Activated B cell treated with CpG ODN at 0.5 μM for 24 hours (primary cell): ENCODE results near the gene SLC26A6. TPM values are rescaled to one million over a fixed set of nuclear protein-coding genes. Genes with fewer than 3 reads are reported as not detected.

Source experiments
- ATAC-seq: fragments of 200-7000 bp; cut with Tn5 transposase; one replicate; pipeline ENCODE4 v1.10.0; 2021; ENCODE audit warnings: low read depth, mild to moderate bottlenecking, moderate library complexity
- CTCF ChIA-PET: fragments of 350-600 bp; sonication (Branson Sonifier 250); formaldehyde crosslinking; loops from one replicate; lab custom pipeline; 2021; ENCODE audit warnings: antibody characterized with exemption; lab: Charles Lee
- POLR2A ChIA-PET: fragments of 350-600 bp; sonication (Branson Sonifier 250); formaldehyde crosslinking; loops from one replicate; lab custom pipeline; 2021; ENCODE audit warnings: antibody characterized with exemption; lab: Charles Lee
- DNase-seq: peaks from one replicate; pipeline ENCODE4 v3.0.0; 2022
- H3K27ac Mint-ChIP-seq: one replicate; pipeline ENCODE4 v1.8.0; 2020; ENCODE audit warnings: mixed read lengths
- H3K27me3 Mint-ChIP-seq: one replicate; pipeline ENCODE4 v1.8.0; 2021; ENCODE audit warnings: mixed read lengths
- H3K36me3 Mint-ChIP-seq: one replicate; pipeline ENCODE4 v1.8.0; 2021; ENCODE audit warnings: low read depth, mixed read lengths
- H3K4me1 Mint-ChIP-seq: one replicate; pipeline ENCODE4 v1.8.0; 2021; ENCODE audit warnings: mixed read lengths
- H3K4me3 Mint-ChIP-seq: one replicate; pipeline ENCODE4 v1.8.0; 2020; ENCODE audit warnings: mild to moderate bottlenecking, mixed read lengths
- H3K9me3 Mint-ChIP-seq: one replicate; pipeline ENCODE4 v1.8.0; 2020; ENCODE audit warnings: mixed read lengths
- CTCF ChIP-seq: fragments of 200-600 bp; IDR thresholded peaks from one replicate; pipeline ENCODE4 v1.8.0; 2022; ENCODE audit warnings: antibody characterized with exemption, mild to moderate bottlenecking
- intact Hi-C: fragments of 100-400 bp; cut with micrococcal nuclease; formaldehyde crosslinking; loops from one replicate; pipeline ENCODE4 v1.15.1; 2024
- total RNA-seq: library from RNA; stranded (reverse); gene quantifications from 2 replicates; pipeline ENCODE4 v1.2.3, GENCODE V29; 2022

SLC26A6 gene
- total RNA-seq, 1 donor from 2014 or later, result 21.5 TPM

DNA sequence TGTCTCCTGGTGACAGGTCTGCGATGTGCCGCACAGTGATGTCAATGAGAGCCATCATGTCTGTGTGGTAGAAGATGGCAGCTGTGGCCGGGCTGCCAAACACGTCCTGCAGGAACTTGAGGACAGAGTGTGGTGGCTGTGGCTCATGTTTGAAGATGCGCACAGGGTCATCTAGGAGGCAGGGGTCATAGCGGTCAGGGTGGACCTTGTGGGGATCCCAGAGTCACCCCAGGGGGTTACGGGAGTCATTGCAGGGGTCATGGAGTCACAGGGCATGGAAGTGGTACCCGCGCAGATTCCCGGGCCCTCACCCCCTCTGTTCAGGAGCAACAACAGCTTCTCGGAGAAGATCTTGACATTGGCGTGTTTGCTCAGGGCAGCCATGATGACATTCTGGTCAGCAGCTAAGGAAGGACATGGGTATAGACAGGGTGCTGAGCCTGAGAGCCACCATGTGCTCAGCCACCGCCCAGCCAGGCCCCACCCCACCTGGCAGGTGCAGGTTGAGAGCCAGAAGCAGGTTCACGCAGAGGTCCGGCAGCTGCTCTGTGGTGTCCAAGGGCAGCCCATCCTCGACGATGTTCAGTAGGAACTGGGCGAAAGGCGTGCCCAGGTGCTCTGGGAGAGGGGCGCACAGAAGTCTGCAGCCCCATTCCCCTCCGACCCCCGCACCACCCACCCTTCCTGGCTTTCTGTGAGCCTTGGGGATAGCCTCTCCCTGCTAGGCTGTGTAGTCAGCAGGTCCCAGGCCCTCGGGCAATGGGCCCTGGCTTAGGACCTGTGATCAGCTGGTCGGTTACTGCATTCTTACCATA lies 43.5 kb upstream of the SLC26A6 start:
- Mint-ChIP-seq H3K4me1 (peaks cover 31% of the 10 kb centered on the region), H3K27ac (no peak overlapping the region), H3K9me3 (no peaks in the 10 kb centered on the region), H3K27me3 (no peaks in the 10 kb centered on the region), H3K36me3 (peaks cover 34% of the 10 kb centered on the region), H3K4me3 (no peak overlapping the region)
- CTCF ChIA-PET, result no interaction called here
- DNase-seq (no peak), ATAC-seq (no peak)
- intact Hi-C loops, result no loop called here
- TF ChIP-seq CTCF, result no peak
- POLR2A ChIA-PET, result no interaction called here

DNA sequence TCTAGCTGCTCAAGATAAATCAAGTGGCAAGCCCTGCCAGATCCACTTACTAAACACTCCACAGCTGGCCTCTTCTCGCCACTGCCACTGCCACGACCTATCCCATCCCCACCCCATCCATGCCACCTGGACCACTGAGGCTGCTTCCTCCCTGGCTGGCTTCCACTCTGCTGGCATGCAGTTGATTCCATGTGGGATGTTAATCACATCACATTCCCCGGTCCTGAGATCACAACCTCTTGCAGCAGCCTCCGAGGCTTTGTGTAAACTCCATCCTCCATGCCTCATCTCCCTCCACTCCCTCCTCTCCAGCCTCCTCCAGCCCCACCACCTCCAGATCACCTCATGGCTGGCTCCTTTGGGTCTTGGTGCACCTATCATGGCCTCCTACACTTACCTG lies 42.8 kb upstream of the SLC26A6 start:
- CTCF ChIA-PET, result no interaction called here
- DNase-seq (no peak), ATAC-seq (no peak)
- intact Hi-C loops, result no loop called here
- POLR2A ChIA-PET, result no interaction called here
- peaks cover 30% of the 10 kb centered on the region for H3K4me1 Mint-ChIP-seq
- H3K9me3 Mint-ChIP-seq, result no peaks in the 10 kb centered on the region
- peaks cover 34% of the 10 kb centered on the region for H3K36me3 Mint-ChIP-seq
- no peak overlapping the region for H3K4me3 Mint-ChIP-seq
- H3K27me3 Mint-ChIP-seq, result no peaks in the 10 kb centered on the region
- TF ChIP-seq CTCF, result no peak
- H3K27ac Mint-ChIP-seq, result no peak overlapping the region

- TF ChIP-seq CTCF, result no peak
- no peaks in the 10 kb centered on the region for H3K27me3 Mint-ChIP-seq
- no peak overlapping the region for H3K27ac Mint-ChIP-seq
- no peaks in the 10 kb centered on the region for H3K9me3 Mint-ChIP-seq
- POLR2A ChIA-PET, result no interaction called here
- peaks cover 23% of the 10 kb centered on the region for H3K4me1 Mint-ChIP-seq
- ATAC-seq, result no peak
- no peak for DNase-seq
- H3K36me3 Mint-ChIP-seq, result peaks cover 7% of the 10 kb centered on the region
- CTCF ChIA-PET, result no interaction called here
- intact Hi-C loops, result no loop called here
- H3K4me3 Mint-ChIP-seq, result no peak overlapping the region
Observed at GRCh38 chr3:48674505-48674904, 39.2 kb upstream of the SLC26A6 start.

DNA sequence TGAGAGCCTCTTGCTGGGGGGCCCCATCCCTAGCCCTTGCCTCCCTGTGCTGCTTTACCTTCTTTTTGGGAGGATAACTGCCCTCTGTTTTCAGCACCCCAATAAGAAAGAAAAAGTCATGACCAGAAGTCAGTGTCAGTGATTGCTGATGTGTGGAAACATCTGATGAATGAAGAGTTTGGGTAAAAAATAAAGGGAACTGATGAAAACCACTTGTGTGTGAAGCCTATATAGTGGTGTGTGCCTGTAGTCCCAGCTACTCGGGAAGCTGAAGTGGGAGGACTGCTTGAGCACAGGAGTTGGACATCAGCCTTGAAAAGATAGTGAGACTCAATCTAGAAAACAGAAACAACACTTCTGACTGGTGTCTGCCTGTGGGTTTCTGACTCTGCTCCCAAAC lies 37.3 kb upstream of the SLC26A6 start:
- intact Hi-C loops, result no loop called here
- peaks cover 2% of the 10 kb centered on the region for H3K36me3 Mint-ChIP-seq
- H3K4me3 Mint-ChIP-seq, result no peak overlapping the region
- CTCF ChIA-PET, result no interaction called here
- POLR2A ChIA-PET, result no interaction called here
- no peak for TF ChIP-seq CTCF
- peak; percentile 34 for ATAC-seq
- H3K27me3 Mint-ChIP-seq, result no peaks in the 10 kb centered on the region
- H3K9me3 Mint-ChIP-seq, result no peaks in the 10 kb centered on the region
- DNase-seq, result no peak
- H3K27ac Mint-ChIP-seq, result no peak overlapping the region
- peaks cover 15% of the 10 kb centered on the region for H3K4me1 Mint-ChIP-seq

DNA sequence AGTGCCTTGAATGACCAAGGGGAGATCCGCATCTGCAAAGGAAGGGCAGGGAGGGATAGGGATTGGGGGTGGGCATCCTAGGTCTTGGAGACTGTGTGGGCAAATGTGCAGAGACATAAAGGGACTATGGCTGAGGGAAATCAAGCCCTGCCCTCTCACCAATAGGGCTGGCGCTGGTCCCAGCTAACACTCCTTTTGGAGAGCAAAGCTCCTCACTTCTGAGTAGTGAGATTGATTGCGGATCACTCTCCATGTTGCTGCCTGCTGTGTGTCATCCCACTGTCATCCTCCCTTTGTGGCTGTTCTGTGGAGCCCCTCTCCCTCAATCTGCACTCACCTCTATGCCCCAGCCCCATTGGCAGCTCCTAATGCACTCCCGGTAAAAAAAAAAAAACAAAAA lies 29.7 kb upstream of the SLC26A6 start:
- Mint-ChIP-seq H3K4me3 (no peak overlapping the region), H3K36me3 (no peaks in the 10 kb centered on the region), H3K27me3 (peaks cover 9% of the 10 kb centered on the region), H3K4me1 (peaks cover 23% of the 10 kb centered on the region), H3K27ac (no peak overlapping the region), H3K9me3 (no peaks in the 10 kb centered on the region)
- TF ChIP-seq CTCF, result no peak
- CTCF ChIA-PET, result no interaction called here
- POLR2A ChIA-PET, result interaction anchor here (0.7 kb wide), 2 partner anchors 60 to 249 kb away, joined by 3 to 6 read pairs; no protein-coding TSS in a partner anchor
- no peak for DNase-seq
- intact Hi-C loops, result loop anchor here (1.0 to 2.0 kb wide), 2 partner anchors 20 to 364 kb away; partner anchors contain the start of genes NCKIPSD and NME6
- ATAC-seq, result no peak
